OCI-LY1 (cell line): ENCODE results near the gene KLC1.

Experiments used
- CTCF ChIP-seq: fragments of 200-600 bp; sonication (generic), shearing (Covaris generic); IDR thresholded peaks from 2 replicates; pipeline ENCODE4 v1.5.1; 2017; ENCODE audit warnings: mild to moderate bottlenecking, antibody characterized with exemption, low read length, moderate library complexity, mixed read lengths
- EZH2 ChIP-seq: fragments of 200-600 bp; sonication (generic), shearing (Covaris generic); IDR thresholded peaks from 2 replicates; pipeline ENCODE4 v1.8.0; 2017; ENCODE audit warnings: borderline replicate concordance, mixed run types, mild to moderate bottlenecking, antibody characterized with exemption, low read length, moderate library complexity, mixed read lengths

- TF ChIP-seq EZH2 (no peak), CTCF (no peak)
These were observed 69.6 kb downstream of the KLC1 start for GRCh38 chr14:103698380-103699260.
